GDM1 (cell line): Measurements from ENCODE around the gene TRERF1.

Experiments
- DNase-seq: peaks from one replicate; lab custom pipeline; 2025; lab: John Stamatoyannopoulos, UW

TRERF1 gene

GRCh38 chr6:42366999-42367352 is 84.8 kb downstream of the TRERF1 start:
- DNase-seq = no peak

- DNase-seq = no peak
Measured at GRCh38 chr6:42366011-42366705, 85.6 kb downstream of the TRERF1 start.

GRCh38 chr6:42365021-42365420 is 86.7 kb downstream of the TRERF1 start:
- DNase-seq = no peak

DNA sequence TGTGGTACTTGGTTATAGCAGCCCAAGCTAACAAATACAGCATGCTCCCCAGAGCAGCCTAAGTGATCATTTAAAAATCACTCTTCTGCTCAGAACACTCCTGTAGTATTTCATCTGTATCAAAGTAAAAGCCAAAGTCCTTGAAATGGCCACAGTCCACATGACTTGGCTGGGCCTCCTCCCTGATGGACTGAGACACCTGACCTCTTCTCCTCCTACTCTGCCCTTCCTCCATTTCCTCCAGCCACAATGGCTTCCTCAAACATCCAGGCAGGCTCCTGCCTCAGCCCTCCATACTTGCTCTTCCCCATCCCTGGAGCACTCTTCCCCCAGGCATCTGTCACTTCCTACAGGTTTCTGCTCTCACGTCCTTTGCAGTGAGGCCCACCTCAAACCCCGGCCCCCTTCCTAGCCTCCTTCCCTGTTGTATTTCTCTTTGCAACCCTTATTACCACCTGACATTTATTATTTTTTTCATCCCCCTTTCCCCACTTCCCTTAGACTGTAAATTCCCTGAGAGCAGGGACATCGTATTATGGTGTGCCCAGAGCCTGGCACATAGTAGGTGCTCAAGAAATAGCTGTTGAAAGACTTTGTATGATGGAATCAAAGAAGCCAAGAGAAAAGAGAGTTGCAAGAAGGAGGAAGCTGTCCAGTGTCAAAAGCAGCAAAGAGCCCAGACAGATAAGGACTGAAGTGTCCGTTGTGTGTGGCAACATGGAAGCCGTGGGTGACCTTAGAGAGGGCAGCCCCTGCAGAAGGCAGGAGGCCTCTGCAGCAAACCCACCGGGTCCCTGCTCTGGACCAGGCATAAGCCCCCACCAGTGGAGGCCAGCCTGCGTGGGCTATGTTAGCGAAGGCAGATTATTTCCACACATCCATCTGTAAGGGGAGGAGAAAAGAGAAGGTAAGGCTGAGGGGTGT is 87.5 kb downstream of the TRERF1 start:
- no peak for DNase-seq

- no peak for DNase-seq
Measured at GRCh38 chr6:42361036-42361435, 90.7 kb downstream of the TRERF1 start.

DNA sequence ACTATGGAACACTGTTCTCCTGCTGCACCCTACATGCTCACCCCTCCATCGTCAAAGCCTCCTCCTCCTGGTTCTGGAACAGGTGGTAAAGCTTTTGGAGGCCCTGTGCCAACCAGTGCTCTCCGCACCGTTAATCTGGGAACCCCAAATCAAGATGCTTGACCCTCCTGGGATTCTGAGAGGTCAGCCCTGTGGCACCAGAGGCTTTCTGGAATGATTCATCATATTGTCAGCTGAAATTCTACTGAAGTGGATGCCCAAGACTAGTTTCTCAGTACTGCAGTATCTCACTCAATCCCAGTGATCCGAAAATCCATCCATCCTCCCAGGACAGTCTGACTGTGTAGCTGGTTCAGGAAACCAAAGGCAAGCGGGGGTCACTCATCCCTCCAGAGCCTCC is 92.7 kb downstream of the TRERF1 start:
- DNase-seq = no peak

GRCh38 chr6:42355416-42355815 is 96.3 kb downstream of the TRERF1 start:
- no peak for DNase-seq

DNA sequence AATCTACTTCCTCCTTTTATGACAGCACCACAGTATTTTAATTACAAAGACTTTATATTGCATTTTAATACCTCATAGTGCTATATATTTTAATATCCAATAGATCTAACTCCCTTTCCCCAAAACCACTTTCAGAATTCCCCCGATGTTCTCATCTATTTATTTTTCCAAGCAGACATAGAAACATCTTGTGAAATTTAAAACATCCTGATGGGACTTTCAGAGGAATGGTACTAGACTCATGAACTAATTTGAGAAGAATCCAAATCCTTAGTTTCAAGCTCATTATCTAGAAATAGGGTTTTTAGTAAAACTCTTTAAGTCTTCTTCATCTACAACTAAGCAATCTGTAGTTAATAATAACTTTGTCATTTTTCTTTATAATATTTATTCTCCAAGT is 97.0 kb downstream of the TRERF1 start:
- no peak for DNase-seq

GRCh38 chr6:42352856-42353564 is 98.7 kb downstream of the TRERF1 start:
- no peak for DNase-seq

DNA sequence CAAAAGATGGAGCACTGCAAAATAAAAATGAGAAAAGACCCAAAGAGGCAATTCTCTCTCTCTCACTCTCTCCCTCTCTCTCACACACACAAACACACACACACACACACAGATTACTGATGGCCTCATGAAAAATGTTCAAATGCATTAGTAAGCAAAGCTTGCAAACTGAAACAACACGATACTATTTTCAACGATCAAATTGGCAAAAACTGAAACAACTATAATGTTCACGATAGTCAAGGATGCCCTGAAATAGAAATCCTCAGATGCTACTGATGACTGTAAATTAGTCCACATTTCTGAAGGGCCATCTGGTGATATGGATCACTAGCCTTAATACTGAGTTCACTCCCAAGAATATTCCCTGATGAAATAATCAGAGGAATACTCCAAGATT is 100.8 kb downstream of the TRERF1 start:
- DNase-seq = no peak

- no peak for DNase-seq
Measured at GRCh38 chr6:42349753-42350511, 101.8 kb downstream of the TRERF1 start.

- DNase-seq = no peak
Measured at GRCh38 chr6:42347456-42347855, 104.3 kb downstream of the TRERF1 start.

- no peak for DNase-seq
Measured at GRCh38 chr6:42345696-42346416, 105.9 kb downstream of the TRERF1 start.

DNA sequence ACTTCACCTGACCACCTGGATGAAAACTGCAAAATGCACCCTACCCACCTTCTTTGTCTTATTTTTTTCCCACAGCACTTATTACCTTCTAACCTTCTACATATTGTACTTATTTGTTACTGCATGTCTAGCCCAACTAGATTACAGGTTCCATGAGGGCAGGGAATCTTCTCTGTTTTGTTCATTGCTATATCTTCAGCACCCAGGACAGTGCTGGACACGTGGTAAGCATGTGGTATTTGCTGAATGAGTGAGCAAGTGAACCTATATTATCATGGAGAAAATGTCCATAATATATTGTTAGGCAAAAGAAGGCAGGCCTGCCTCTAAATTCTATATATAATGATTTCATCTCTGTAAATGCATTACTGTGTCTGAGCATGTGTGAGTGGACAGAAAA is 107.0 kb downstream of the TRERF1 start:
- DNase-seq = no peak

DNA sequence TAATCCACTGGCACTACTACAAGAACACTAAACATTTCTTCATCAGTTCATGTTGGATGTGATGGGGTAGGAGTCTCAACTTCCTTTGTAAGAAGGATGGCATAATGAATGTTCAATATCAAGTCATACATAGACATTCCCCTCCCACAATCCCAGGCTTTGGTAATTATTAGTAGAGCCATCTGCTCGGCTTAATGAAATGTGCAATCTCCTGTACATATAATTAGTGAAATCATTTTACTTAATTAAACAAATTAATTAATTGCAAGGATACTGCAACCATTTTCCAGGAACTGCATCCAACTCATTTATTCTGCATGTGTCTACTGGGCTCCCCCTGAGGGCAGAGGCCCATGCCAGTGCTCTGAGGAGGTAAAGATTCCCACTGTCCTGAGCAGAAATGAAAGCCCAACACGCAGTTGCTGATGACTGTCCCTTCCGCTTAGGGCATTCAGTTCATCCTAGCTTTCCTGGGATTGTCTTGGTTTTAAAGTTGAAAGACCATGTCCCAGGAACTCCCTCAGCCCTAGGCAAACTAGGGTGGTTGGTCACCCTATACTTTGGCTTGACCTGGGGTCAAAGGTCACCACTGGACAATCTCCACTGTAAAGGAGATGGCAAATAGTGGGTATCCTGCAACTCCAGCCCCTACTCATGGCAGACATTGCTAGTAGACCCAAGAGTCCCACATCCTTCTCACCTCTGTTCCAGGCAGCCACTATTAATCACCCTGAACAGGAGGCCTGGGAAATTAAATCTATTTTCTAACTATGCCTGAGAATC is 109.8 kb downstream of the TRERF1 start:
- DNase-seq = no peak

DNA sequence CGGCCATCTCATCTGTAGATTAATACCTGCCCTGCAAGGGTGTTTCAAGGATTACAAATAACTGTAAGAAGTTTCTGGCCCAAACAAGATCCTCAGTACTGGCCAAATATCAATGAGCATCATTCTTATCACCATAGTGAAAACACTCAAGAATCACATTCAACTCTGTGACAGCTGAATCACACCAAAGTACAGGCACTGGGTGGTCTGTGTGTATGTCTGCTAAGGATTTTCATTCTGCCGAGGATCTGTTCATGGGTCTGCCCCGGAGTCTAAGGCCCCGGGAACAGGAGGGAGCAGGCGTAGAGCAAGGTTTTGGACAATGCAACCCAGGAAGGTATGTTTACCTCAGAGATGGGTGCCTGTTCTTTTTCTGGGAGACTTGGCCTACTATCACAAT is 110.5 kb downstream of the TRERF1 start:
- no peak for DNase-seq

DNA sequence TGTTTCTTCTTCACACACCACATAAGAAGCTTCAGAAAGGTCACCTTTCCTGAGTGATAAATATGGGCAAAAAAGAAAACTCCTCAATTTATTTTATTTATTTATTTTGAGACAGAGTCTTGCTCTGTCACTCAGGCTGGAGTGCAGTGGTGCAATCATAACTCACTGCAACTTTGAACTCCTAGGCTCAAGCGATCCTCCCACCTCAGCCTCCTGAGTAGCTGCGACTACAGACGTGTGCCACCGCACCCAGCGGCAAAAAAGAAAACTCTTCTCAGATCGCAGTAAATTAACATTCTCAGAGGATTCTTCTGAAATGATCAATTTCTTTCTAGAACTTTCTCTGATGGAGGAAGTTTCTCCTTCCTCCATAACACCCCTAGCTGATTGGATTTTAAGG is 111.2 kb downstream of the TRERF1 start:
- no peak for DNase-seq

DNA sequence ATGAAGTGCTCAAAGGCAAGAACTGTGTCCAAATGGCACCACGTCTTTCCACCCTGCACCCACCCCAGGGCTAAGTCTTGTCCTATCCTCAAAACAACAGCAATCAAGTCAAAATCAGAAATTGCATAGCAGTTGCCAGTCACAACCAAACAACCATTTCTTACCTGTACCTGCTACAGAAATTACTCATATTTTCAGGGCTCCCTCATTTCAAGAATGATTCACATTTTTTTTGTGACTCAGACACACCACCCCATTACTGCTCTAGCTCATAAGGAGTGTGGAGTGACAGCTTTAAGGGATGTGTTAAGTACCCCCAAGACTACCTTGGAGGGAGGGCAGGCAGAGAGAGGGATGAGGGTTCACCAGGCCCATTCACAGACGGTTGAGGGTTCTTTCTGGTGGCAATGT is 111.7 kb downstream of the TRERF1 start:
- DNase-seq = no peak

- DNase-seq = no peak
Measured at GRCh38 chr6:42338744-42339222, 112.9 kb downstream of the TRERF1 start.

GRCh38 chr6:42337985-42338743 is 113.6 kb downstream of the TRERF1 start:
- DNase-seq = no peak
